ENCODE data around the gene OTOL1.

The OTOL1 gene

GRCh38 chr3:161531930-161532329 is 35.3 kb downstream of the OTOL1 start:
- Histone ChIP-seq H2AFZ (ENCODE audit: low read depth, low read length, severe bottlenecking) (no peak overlapping the region), H4K20me1 (ENCODE audit: low read depth, low read length) (no peaks in the 10 kb centered on the region), H3K36me3 (ENCODE audit: low read length) (no peaks in the 10 kb centered on the region), H3K79me2 (ENCODE audit: insufficient read depth, low read length) (no peaks in the 10 kb centered on the region), H3K9me3 (ENCODE audit: insufficient read depth, low read length) (no peaks in the 10 kb centered on the region), H3K27me3 (ENCODE audit: low read length) (no peaks in the 10 kb centered on the region), H3K27ac (ENCODE audit: low read depth, low read length) (no peak overlapping the region), H3K9ac (ENCODE audit: low read length) (no peak overlapping the region), H3K9me2 (replicated peaks; ENCODE audit: insufficient read depth, low read length) (no peaks in the 10 kb centered on the region), H3K4me2 (ENCODE audit: low read depth, low read length, poor library complexity, severe bottlenecking) (no peak overlapping the region), H3K4me3 (ENCODE audit: insufficient read depth, low read length, poor library complexity, severe bottlenecking) (no peak overlapping the region), H3F3A (ENCODE audit: insufficient read depth) (no peaks in the 10 kb centered on the region)
- no peak for TF ChIP-seq EZH2phosphoT487 (conservative IDR thresholded peaks at IDR 0.05; ENCODE audit: low read length)
- TF ChIP-seq CTCF (IDR thresholded peaks at IDR 0.05; ENCODE audit: insufficient read depth, low read length, poor library complexity, severe bottlenecking): no peak

GRCh38 chr3:161540594-161540993 is 44.0 kb downstream of the OTOL1 start:
- Histone ChIP-seq H3K9ac (ENCODE audit: low read length) (no peak overlapping the region), H3K9me3 (ENCODE audit: insufficient read depth, low read length) (no peaks in the 10 kb centered on the region), H4K20me1 (ENCODE audit: low read depth, low read length) (no peaks in the 10 kb centered on the region), H3K4me2 (ENCODE audit: low read depth, low read length, poor library complexity, severe bottlenecking) (peak overlapping the region; percentile 15), H3K9me2 (replicated peaks; ENCODE audit: insufficient read depth, low read length) (no peaks in the 10 kb centered on the region), H2AFZ (ENCODE audit: low read depth, low read length, severe bottlenecking) (peak overlapping the region; percentile 55), H3K36me3 (ENCODE audit: low read length) (no peaks in the 10 kb centered on the region), H3K4me3 (ENCODE audit: insufficient read depth, low read length, poor library complexity, severe bottlenecking) (no peak overlapping the region), H3K27ac (ENCODE audit: low read depth, low read length) (no peak overlapping the region), H3K27me3 (ENCODE audit: low read length) (no peaks in the 10 kb centered on the region), H3F3A (ENCODE audit: insufficient read depth) (no peaks in the 10 kb centered on the region), H3K79me2 (ENCODE audit: insufficient read depth, low read length) (no peaks in the 10 kb centered on the region)
- TF ChIP-seq EZH2phosphoT487 (conservative IDR thresholded peaks at IDR 0.05; ENCODE audit: low read length) (no peak), CTCF (IDR thresholded peaks at IDR 0.05; ENCODE audit: insufficient read depth, low read length, poor library complexity, severe bottlenecking) (no peak)

GRCh38 chr3:161545824-161546223 is 49.2 kb downstream of the OTOL1 start:
- H3K79me2 ChIP-seq (ENCODE audit: insufficient read depth, low read length): no peaks in the 10 kb centered on the region
- H3K4me3 ChIP-seq (ENCODE audit: insufficient read depth, low read length, poor library complexity, severe bottlenecking): no peak overlapping the region
- H3K9ac ChIP-seq (ENCODE audit: low read length): no peak overlapping the region
- no peaks in the 10 kb centered on the region for H3K27me3 ChIP-seq (ENCODE audit: low read length)
- H2AFZ ChIP-seq (ENCODE audit: low read depth, low read length, severe bottlenecking): no peak overlapping the region
- no peaks in the 10 kb centered on the region for H3K9me3 ChIP-seq (ENCODE audit: insufficient read depth, low read length)
- H3K27ac ChIP-seq (ENCODE audit: low read depth, low read length): no peak overlapping the region
- no peaks in the 10 kb centered on the region for H3K36me3 ChIP-seq (ENCODE audit: low read length)
- no peaks in the 10 kb centered on the region for H4K20me1 ChIP-seq (ENCODE audit: low read depth, low read length)
- H3K4me2 ChIP-seq (ENCODE audit: low read depth, low read length, poor library complexity, severe bottlenecking): no peak overlapping the region
- no peaks in the 10 kb centered on the region for H3K9me2 ChIP-seq (replicated peaks; ENCODE audit: insufficient read depth, low read length)
- H3F3A ChIP-seq (ENCODE audit: insufficient read depth): no peaks in the 10 kb centered on the region
- TF ChIP-seq CTCF (IDR thresholded peaks at IDR 0.05; ENCODE audit: insufficient read depth, low read length, poor library complexity, severe bottlenecking): no peak
- no peak for TF ChIP-seq EZH2phosphoT487 (conservative IDR thresholded peaks at IDR 0.05; ENCODE audit: low read length)

Data from SU-DHL-6 (cell line).